GM04504 (cell line): ENCODE results near the gene VMP1.
"Not testable (repeated sequence)": the region's sequence is repeated elsewhere in the genome, so short reads cannot be mapped to it uniquely, and the experiment has no call there.

Experiments
- DNase-seq: peaks from one replicate; pipeline ENCODE4 v3.0.0-alpha.2; 2012; ENCODE audit warnings: low read depth

VMP1 gene

GRCh38 chr17:59755069-59755468, 47.6 kb downstream of the VMP1 start:
- DNase-seq: not testable (repeated sequence)

- DNase-seq: peak; percentile 75
Measured at GRCh38 chr17:59756236-59756818, 48.9 kb downstream of the VMP1 start.

GRCh38 chr17:59757043-59757442, 49.6 kb downstream of the VMP1 start:
- no peak for DNase-seq

- DNase-seq: no peak
Measured at GRCh38 chr17:59757470-59757869, 50.0 kb downstream of the VMP1 start.

- DNase-seq: no peak
Measured at GRCh38 chr17:59757881-59758385, 50.5 kb downstream of the VMP1 start.

- DNase-seq: not testable (repeated sequence)
Measured at GRCh38 chr17:59758998-59759651, 51.7 kb downstream of the VMP1 start.

GRCh38 chr17:59760160-59760559, 52.7 kb downstream of the VMP1 start:
- no peak for DNase-seq

- no peak for DNase-seq
Measured at GRCh38 chr17:59761385-59762048, 54.1 kb downstream of the VMP1 start.

GRCh38 chr17:59762049-59762823, 54.8 kb downstream of the VMP1 start:
- no peak for DNase-seq

- DNase-seq: no peak
Measured at GRCh38 chr17:59762824-59763374, 55.4 kb downstream of the VMP1 start.

- DNase-seq: no peak
Measured at GRCh38 chr17:59763861-59764260, 56.4 kb downstream of the VMP1 start.

- no peak for DNase-seq
Measured at GRCh38 chr17:59764292-59764741, 56.9 kb downstream of the VMP1 start.

GRCh38 chr17:59765038-59765437, 57.6 kb downstream of the VMP1 start:
- DNase-seq: no peak

GRCh38 chr17:59766491-59766890, 59.0 kb downstream of the VMP1 start:
- DNase-seq: no peak

GRCh38 chr17:59767176-59767575, 59.7 kb downstream of the VMP1 start:
- no peak for DNase-seq

- no peak for DNase-seq
Measured at GRCh38 chr17:59769887-59770286, 62.4 kb downstream of the VMP1 start.

- no peak for DNase-seq
Measured at GRCh38 chr17:59771093-59771492, 63.6 kb downstream of the VMP1 start.

GRCh38 chr17:59775786-59776350, 68.4 kb downstream of the VMP1 start:
- DNase-seq: no peak

- DNase-seq: no peak
Measured at GRCh38 chr17:59776577-59776976, 69.1 kb downstream of the VMP1 start.

- no peak for DNase-seq
Measured at GRCh38 chr17:59777033-59777432, 69.6 kb downstream of the VMP1 start.

GRCh38 chr17:59778996-59779395, 71.5 kb downstream of the VMP1 start:
- DNase-seq: no peak

- no peak for DNase-seq
Measured at GRCh38 chr17:59779521-59779920, 72.1 kb downstream of the VMP1 start.
